GM21367 (cell line): ENCODE measurements around the gene TBC1D16.

Source experiments
- ATAC-seq: cut with Tn5 transposase; IDR thresholded peaks from one replicate; pipeline ENCODE4 v1.9.1; 2021; ENCODE audit not compliant: unreplicated experiment

TBC1D16 gene

DNA sequence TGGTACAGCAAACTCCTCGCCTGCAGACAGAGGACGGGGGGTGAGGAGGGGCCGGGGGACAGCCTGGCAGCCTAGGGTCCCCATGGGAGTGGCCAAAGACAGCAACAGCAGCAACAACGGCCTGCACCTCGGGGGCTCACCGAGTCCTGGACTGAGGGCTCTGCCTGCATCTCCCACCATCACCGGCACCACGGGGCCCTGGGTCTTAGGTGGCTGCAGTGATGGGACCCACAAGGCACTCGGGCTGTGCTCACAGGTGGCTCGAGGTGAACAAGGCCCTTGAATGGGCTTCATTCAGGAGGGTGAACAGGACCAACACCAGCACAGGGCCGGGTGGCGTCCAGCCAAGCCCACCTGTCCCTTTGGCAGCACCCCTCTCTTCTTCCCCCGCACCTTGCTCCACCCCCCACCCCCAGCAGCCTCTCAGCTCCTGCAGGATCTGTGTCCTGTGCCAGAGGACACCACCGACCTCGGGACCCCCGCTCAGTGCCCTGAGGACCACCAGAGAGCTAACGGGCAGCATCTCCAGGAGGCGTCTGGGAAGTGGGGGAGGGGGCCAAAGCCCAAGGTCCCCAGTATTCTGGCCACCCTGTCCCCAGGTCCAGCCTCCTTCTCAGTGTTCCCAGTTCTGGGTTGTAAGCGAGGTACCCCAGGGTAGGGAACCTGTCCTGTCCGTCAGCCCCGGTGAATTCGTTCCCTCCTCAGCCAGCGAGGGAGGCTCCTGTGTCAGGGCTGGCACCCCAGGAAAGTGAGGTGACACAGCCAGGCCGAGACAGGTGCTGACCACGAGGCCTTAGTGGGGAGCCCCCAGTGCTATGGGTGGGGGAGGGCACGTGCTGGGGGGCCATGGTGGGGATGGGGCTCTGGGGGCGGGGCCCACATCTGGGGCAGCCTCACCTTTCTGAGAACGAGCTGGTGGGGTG lies 94.3 kb downstream of the TBC1D16 start:
- no peak for ATAC-seq

DNA sequence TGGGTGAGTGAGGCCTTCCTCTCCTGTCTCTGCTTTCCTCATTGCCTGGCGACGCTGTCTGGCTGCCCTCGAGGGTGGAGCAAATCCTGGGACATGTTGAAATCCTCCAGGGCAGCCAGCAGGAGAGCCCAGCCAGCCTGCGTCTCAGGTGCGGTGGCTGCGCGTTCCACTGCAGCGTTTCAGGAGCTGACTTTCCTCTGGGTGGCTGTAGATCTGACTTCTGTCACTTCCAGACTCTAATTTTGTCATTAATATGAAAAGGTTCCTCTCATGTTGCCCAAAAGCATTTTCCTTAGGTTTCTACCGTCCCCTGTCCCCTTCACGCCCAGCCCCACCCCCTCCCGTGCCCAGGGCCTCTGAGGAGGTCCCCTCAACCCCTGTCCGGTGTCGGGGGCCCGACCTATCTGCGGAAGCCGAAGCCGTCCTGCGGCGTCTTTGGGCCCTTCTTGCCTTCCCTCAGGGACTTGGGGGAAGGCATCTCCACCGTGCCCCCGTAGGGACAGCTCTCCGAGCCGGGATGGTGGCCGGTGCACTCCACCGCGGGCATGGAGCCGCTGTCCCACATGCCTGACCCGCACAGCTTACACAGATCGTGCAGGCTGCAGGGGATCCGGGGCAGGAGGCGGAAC lies 95.1 kb downstream of the TBC1D16 start:
- ATAC-seq, result no peak

DNA sequence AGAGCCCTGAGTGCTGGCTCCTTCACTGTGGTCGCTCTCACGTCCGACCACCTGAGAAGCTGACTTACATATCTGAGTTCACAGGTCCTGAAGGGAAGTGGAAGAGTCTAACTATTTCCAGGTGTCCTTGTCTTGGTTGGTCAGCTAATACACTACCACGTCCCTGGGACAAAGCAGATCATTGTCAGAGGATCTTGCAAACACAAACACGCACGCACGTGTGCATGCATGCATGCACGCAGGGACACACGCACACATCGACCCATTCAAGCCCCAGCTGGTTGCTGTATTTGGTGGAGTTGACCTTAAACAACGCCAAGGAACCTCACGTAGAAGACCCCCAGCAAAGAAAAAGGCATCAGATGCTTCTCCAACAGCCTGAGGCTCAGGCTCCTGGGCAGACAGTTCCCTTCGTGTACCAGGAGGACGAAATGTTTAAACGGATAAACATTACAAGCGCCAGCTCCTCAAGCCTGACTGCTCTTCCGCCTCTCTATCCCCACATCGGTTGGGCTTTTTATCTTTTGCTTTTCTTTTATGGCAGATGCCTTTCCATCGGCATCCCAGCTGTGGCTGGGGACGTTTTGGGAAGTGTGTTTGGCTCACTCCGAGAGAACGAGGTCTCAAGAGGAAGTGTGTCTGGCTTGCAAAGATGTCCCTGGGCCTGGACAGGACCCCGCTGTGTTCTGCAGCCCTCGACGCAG lies 95.8 kb downstream of the TBC1D16 start:
- ATAC-seq, result no peak

DNA sequence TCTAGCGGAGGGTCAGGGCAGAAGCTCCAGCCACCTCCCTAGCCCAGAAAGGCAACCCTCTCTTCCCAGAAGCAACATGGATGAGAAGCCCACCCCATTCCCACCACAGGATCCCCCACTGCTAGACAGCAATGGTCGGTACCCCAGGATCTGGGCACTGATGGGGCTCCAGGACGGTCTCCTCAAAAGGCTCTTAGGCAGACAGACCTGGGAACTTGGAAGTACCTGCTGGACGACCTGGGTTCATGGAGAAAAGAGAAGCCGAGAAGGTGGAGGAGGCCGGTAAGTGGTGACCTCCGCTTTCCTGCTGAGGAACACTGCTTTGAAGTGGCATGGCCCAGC lies 96.6 kb downstream of the TBC1D16 start:
- no peak for ATAC-seq

DNA sequence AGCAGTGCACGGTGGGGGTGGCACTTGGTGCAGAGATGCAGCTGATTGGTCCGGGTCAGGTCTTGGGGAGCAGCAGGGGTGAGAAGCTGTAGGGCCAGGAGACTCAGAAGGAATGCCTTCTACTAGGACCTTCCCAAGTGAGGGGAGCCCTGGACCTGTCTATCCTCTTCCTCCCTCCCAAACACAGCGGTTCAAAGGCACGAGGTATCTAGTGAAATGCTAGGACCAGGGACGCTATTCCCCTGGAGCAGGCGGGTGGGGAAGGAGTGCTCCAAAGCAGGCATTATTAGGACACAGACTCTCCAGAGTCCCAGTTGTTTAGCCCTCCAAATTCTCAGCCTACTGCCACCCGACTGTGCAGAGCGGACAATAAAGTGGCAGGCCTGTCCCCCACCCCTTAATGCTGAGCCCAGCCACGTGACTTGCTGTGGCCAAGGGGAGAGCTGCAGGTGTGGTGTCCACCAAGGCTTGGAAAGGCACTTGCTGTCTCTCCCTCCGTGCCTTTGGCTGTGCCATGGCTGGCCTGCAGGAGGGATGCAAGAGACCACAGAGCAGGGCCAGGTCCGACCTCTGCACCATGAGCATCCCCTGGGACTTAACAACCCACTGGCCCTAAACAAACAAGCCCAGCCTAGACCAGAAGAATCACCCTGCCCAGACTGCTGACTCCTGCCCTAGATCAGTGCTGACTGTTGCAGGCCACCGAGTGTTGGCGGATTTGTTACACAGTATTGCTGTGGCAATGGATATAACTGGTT lies 97.2 kb downstream of the TBC1D16 start:
- ATAC-seq, result no peak

DNA sequence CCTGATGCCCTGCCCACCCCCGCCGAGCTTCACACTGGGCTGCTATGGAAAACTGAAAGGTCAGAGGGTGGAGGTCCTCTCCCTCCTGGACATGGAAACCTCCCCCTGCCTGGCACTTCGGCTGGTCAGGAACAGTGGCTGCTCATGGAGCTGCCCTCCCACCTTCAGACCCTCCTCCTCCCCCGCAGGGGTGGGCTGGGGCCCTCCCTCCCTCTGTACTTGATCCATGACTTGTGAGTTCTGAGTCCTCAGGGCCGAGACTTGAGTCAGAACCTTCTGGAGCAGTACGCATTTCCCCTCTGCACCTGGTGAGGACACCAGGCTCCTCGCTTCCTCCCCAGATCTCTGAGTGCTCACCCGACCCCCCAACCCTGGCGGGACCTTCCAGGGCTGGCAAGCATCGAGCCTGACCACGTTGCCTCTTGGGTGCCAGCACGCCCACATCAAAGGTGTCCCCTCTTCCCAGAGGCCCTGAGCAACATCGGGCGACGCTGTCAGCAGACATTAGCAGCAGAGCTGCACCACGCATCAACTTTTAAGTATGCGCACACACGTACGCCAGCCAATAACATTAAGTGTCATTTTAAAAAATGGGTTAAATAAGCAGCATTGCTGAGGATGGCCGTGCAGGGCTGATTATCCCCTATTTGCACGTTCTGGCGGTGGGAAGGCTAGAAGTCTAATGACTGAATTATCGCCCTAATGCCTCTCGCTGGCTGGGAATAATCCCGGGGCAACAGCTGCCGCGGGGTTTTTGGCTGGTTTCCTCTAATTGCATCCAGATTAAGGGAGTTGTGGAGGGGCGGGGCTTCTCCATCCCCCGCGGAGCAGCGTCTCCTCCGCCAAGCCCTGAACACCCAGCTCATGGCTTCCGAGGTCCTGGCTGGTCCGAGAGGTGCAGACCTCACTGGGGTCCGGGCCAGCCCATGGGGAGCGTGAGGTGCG lies 98.0 kb downstream of the TBC1D16 start:
- ATAC-seq, result no peak

DNA sequence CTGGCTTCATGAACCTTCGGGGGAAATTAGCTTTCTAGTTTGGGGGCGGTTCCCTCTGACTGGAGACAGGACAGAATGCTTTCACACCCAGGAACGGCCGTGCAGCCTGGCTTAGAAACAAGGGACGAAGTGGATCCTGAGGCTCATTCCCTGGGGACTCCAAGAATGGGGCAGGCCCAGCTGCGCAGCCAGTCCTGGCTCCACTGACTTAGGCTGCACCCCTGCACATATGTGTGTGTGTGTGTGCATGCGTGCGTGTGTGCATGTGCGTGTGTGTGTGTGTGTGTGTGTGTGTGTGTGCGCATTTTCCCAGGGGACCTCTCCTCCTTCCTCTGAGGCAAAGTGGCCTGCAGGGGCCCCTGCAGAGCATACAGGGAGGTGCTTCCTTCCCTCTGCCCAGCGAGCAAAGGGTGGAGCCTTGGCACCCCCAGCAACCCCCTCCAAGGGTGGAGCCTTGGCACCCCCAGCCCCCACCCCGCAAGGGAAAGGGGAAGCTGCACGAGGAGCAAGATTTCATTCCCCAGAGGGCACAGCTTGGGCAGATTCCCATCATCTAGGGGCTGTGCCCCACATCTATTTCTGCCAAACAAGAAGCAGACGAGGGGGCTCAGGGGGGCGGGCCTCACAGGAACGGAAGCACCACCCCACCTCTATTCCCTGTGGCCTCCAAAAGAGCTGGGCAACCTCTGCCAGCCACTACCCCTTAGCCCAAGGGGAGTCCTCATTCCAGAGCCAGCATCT lies 98.9 kb downstream of the TBC1D16 start:
- no peak for ATAC-seq

DNA sequence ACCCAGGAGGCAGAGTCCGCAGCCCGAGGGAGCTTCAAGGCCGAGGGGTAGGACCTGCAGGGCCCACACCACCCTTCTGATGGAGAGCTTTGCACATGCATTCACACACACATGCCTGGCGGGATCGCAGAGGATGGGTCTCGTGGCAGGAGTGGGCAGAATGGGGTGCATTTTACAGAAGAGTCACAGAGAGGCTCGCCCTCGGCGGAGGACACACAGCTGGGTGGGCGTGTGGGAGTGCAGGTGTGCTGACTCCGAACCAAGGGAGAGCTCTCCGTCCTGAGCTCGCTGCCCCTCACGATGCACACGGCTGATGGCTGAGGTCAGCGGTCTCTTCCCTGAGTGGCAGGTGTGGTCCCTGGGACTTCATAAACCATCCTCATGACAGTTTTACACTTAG lies 99.6 kb downstream of the TBC1D16 start:
- ATAC-seq, result no peak

DNA sequence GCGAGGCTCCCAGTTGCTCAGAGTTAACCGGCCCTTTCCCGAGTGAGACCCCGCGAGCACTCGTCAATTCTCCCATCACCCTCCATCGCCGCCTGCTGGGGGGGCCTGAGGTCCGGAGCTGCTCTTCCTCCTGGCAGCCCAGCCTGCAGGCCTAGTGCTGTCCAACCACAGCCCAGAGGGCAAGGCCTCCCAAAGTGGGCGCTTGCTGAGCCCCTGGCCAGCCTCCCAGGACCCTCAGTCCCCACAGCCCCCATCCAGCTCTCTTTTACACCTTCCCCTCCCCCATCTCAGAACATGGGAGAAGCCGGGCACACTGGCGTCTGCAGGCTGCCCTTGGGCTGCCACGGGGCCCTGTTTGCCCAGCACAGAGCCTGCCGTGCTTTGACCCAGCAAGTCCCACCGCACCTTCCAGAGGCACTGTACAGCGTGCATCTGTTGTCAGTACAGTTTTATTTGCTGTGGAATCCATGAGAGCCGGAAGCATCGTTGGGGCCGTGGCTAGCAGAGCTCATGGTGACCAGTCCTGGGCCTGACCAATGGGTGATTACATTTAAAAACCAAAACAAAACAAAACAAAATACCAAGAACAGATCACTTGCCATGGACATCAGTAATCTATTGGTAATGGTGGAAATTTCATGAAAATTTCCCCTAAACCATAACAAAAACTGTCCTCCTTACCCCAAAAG lies 100.3 kb downstream of the TBC1D16 start:
- ATAC-seq, result no peak

DNA sequence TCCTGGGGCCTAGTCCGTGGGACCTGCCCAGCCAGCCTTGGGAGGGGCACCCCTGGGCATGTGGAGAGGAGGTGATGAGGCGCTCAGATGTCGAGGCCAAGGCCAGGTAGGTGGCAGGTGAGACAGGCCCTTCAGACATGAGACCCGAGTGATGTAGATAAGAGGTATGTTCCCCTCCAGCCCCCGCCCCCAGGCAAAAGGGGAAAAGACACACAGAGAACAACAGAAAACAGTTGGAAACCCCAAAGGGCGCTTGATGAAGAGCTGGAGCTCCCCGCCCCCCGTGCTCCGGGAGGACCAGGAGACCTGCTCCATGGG lies 101.1 kb downstream of the TBC1D16 start:
- ATAC-seq, result no peak

DNA sequence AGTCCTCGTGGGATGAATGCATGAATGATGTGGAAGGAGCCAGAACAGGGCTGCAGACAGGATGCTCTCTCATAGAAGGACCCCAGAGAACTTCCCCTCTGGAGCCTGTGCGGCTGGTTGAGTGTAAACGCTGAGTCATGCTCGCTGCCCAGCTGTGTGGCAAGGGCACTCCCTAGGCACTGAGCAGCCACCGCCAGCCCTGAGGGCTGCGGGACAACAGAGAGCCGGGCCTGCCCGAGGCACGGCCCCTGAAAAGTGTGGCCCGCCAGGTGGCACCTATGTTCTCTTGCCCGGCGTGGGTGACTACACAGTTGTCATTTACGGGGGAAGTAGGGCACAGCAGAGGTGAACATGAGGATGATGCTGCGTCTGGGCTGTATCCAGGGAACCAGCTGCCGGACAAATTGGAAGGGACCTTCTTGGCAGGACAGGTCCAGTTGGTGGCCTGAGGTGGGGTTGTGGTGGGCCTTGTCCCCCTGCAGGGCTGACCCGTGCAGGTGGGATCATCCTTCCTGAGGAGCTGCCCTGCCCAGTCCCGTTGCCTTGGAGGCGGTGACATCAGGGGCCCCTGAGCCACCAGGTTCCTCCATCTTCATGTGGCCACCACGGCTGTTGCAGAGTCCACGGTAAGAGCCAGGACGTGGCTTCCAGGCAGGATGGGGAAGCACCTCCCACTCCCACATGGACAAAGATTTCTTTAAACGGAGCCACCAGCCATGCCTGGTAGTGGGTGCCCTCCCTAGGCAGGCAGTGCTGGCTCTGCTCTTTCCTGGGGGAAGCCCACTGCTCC lies 101.6 kb downstream of the TBC1D16 start:
- no peak for ATAC-seq

DNA sequence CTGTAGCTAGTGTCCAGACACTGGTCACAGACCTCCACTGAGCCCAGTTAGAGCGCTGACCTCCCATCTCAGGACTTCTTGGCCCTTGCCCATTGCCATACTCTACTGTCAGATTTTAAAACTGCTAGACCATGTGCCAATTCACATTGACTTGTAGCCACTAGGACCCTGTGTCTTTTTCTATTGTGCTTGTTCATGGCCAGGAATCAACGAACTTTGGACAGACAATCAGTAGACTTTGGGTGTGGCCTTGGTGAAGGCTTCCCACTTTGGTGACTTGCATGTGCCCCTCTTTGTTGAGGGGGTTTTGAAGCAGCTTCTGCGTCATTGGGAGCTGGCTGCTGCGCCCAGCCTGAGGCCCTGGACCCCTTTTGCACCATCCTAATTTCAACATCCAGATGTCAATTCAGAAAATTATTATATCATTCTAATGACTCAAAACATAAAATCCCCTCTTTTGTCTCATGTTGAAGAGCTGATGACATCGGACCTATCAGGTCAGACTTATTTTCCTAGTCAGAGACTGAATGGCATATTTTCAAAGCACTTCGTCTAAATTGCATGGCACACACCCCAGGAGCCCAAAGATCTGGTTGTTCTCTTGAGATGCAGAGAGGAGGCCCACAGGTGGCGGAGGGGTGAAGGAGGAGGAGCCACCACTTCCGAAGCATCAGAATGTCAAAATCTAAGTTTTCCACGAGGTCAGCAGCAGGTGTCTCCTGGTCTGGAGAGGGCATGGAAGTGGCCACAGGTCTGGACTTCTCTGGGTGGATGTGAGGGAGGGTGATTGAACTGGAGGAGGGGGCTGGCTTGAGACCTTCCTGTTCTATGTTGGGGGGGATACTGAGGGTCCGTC lies 103.0 kb downstream of the TBC1D16 start:
- no peak for ATAC-seq

DNA sequence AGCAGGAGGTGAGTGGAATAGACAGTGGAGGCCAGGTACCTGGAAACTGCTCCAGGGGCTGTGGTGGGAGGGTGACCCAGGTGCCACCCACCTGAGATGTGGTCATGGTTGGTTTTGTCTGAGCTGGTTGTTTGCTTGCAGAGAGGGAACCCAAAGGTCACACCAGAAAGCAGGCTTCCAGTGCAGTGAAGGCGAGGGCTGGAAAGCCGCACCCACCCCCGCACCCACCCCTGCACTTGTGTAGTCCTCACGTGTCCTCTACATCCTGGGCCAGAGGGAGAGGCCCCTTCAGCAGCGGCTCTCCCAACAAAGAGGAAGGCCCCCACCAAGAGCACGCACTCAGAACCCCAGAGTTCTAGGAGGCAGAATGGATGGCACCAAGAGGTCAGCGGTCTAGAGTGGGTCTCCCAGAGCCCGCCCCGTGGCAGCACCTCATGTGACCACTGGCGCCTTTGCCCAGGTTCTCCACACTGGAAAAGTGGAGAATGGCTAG lies 103.8 kb downstream of the TBC1D16 start:
- ATAC-seq, result no peak

DNA sequence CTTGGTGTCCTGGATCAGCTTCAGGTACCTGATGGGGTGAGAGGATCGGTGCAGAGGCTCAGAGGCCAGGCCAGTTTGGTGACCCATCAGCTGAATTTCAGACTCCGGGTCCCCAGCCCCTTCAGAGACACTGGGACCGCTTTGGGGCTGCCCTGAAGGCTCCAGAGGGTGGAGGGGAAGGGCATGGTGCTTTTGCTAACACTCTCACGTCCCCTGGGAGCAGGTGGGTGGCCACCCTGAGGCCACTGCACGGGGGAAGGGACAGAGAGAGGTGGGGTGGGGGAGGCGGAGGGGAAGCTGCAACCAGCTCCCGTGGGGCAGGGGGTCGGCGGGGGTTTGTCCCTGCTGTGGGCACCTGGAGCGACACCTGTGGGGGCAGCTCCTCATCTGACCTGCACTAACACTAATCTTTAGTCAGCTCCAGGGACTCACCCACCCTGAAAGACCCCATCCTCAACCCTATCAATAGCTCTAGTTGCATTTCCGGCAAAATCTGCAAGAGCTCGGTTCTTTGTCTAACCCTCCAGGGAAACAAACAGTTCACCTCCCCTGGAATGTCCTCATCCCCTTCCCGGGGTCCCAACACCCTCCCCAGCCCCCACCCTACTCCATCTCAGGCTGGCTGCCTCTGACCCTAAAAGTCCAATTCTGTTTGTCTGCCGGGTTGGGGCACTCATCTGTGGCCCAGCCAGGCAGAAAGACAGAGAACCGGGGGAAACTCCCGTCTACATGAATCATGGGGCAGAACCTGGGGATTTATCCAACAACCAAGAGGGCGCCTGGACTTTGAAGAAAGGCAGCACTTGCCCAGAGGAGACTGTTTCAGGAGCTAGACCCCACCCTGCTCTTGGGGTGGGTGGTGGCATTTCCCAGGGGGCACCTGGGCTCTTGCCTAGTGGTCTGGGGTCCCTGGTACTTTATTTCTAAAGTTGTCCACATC lies 104.5 kb downstream of the TBC1D16 start:
- ATAC-seq, result no peak

DNA sequence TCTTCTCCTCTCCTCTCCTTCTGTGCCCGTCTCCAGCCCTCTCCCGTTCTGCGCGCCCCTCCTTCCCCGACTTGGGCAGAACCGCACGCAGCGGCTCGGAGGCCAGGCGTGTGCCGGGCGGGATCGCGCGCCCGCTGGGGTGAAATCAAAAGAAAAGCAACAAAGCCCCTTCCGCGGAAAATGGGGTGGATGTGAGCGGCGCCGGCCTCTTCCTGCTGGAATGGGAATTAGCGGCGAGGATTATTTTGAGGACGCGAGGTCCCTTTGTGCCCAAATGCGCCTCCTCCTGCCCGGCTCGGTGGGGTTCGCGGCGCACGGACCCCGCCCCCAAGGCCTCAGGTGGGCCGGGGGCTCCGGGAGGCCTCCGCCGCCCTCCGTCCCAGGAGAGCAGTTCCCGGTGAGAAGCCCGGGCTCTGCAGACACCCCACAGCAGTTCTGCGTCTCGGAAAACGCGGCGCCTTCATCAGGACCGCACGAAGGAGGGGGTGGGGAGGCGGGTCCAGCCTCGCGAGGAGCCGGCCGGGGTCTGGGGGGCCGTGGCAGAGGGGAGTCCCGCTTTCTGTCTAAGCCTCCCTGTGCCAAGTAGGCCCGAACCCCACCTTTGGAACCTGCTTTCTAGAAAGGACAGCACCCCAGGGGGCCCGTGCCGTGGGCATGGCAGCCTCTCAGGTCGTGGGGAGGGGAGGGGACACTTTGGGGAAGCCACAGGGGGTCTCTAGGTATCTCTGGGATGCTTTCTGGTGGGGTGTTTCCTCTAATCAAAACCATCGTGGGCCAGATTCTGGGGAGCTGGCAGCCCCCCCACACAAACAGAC lies 105.4 kb downstream of the TBC1D16 start:
- no peak for ATAC-seq
